ENCODE measurements around the gene SSTR5. TPM values are rescaled to one million over a fixed set of nuclear protein-coding genes. Genes with fewer than 3 reads are reported as not detected.
"Not testable (repeated sequence)": the region's sequence is repeated elsewhere in the genome, so short reads cannot be mapped to it uniquely, and the experiment has no call there.

Gene SSTR5
- total and polyA plus RNA-seq, 4 donors: not detected

DNA sequence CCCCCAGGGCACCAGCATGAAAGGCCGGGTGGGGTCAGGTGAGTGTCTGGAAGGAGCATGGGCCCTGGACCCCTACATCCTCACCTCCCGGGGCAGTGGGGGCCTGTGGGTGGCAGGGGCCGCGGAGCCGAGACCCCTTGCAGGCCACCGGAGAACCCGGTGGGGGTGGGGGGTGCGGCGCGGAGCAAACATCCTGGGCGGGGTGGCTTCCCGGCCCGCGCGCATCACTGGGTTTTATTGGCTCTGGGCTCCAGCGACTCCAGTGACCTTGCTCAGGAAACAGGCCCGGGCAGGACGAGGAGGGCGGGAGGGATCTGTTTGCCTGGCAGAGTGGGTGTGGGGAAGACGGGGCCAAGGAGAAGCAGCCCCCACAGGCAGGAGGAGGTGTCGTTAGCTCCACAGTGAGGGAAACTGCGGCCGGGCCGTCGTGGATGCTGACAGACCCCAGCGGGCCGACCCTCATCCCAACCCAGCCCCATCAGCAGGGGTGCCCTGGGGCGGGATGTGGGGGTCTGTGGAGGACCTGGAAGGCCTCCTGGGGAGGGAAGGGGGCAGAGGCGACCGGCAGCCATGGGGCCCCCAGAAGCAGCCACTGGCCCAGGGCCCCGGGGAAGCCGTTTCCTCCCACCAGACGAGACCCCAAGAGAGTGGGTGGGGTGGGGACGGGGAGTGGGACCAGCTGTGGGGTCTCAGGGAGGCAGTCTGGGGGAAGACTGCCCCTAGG is 10.6 kb downstream of the SSTR5 start:
- Histone ChIP-seq H3K9ac (ENCODE audit: low read depth in 1 of 2, low read length in 2 of 2) (no peak overlapping the region), H3K36me3 (ENCODE audit: control insufficient read depth in 4 of 4, insufficient read depth in 3 of 4, low read depth in 1 of 4, low read length in 3 of 4) (no peaks in the 10 kb centered on the region), H3K4me3 (ENCODE audit: low read depth in 1 of 3, low read length in 3 of 3) (no peak overlapping the region), H3K27me3 (ENCODE audit: control insufficient read depth in 4 of 4, insufficient read depth in 4 of 4, low read length in 3 of 4) (peaks cover 0 to 6% (median 3%) of the 10 kb centered on the region in 4 donors), H3K27ac (ENCODE audit: low read depth in 1 of 2, low read length in 2 of 2) (no peak overlapping the region), H3K4me1 (ENCODE audit: control insufficient read depth in 4 of 4, insufficient read depth in 4 of 4, low read length in 3 of 4) (peaks cover 16 to 36% (median 26%) of the 10 kb centered on the region in 4 donors), H3K9me3 (ENCODE audit: control insufficient read depth in 4 of 4, low read length in 3 of 4) (peaks cover 7 to 19% (median 12%) of the 10 kb centered on the region in 4 donors)
- TF ChIP-seq FOXA2 (IDR thresholded peaks at IDR 0.05): no peak
- no peak for TF ChIP-seq GABPA (IDR thresholded peaks at IDR 0.05 in 1 of 2, conservative IDR thresholded peaks at IDR 0.05 in 1 of 2)
- TF ChIP-seq, protein P1, sequence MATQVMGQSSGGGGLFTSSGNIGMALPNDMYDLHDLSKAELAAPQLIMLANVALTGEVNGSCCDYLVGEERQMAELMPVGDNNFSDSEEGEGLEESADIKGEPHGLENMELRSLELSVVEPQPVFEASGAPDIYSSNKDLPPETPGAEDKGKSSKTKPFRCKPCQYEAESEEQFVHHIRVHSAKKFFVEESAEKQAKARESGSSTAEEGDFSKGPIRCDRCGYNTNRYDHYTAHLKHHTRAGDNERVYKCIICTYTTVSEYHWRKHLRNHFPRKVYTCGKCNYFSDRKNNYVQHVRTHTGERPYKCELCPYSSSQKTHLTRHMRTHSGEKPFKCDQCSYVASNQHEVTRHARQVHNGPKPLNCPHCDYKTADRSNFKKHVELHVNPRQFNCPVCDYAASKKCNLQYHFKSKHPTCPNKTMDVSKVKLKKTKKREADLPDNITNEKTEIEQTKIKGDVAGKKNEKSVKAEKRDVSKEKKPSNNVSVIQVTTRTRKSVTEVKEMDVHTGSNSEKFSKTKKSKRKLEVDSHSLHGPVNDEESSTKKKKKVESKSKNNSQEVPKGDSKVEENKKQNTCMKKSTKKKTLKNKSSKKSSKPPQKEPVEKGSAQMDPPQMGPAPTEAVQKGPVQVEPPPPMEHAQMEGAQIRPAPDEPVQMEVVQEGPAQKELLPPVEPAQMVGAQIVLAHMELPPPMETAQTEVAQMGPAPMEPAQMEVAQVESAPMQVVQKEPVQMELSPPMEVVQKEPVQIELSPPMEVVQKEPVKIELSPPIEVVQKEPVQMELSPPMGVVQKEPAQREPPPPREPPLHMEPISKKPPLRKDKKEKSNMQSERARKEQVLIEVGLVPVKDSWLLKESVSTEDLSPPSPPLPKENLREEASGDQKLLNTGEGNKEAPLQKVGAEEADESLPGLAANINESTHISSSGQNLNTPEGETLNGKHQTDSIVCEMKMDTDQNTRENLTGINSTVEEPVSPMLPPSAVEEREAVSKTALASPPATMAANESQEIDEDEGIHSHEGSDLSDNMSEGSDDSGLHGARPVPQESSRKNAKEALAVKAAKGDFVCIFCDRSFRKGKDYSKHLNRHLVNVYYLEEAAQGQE (IDR thresholded peaks at IDR 0.05): no peak
- TF ChIP-seq, protein P2, sequence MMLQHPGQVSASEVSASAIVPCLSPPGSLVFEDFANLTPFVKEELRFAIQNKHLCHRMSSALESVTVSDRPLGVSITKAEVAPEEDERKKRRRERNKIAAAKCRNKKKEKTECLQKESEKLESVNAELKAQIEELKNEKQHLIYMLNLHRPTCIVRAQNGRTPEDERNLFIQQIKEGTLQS (IDR thresholded peaks at IDR 0.05): no peak
- no peak for TF ChIP-seq EGR1 (IDR thresholded peaks at IDR 0.05; ENCODE audit: low read depth in 2 of 2)
- no peak for TF ChIP-seq NR2F2 (IDR thresholded peaks at IDR 0.05)
- TF ChIP-seq FOXA1 (IDR thresholded peaks at IDR 0.05): no peak
- TF ChIP-seq YY1 (IDR thresholded peaks at IDR 0.05): no peak
- TF ChIP-seq HNF4A (conservative IDR thresholded peaks at IDR 0.05): no peak
- WGBS: 71% methylated on average over 34 of the region's 34 CpGs
- DNase-seq (ENCODE audit: low spot score): no peak

DNA sequence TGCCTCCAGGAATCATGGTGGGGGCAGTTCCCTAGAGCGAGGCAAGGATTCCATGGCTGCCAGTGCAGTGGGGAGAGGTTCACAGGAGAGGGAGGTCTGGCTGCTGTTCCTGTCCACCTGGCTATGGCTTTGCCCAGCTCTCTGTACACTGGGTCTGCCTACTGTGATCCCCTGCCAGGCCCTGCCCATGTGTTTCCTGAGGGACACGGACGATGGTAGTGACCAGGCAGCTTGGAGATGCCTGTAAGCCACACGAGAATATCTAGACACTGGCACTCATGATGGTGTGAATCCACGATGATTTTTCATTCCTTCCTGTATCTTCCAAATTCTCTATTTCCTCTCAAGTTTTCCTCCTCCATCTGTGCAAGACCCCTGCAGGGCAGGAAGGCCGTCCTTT is 12.4 kb downstream of the SSTR5 start:
- peaks cover 0 to 8% (median 3%) of the 10 kb centered on the region in 4 donors for H3K27me3 ChIP-seq (ENCODE audit: control insufficient read depth in 4 of 4, insufficient read depth in 4 of 4, low read length in 3 of 4)
- no peak overlapping the region for H3K4me3 ChIP-seq (ENCODE audit: low read depth in 1 of 3, low read length in 3 of 3)
- no peak for DNase-seq (ENCODE audit: low spot score)
- no peaks in the 10 kb centered on the region for H3K36me3 ChIP-seq (ENCODE audit: control insufficient read depth in 4 of 4, insufficient read depth in 3 of 4, low read depth in 1 of 4, low read length in 3 of 4)
- no peak overlapping the region for H3K27ac ChIP-seq (ENCODE audit: low read depth in 1 of 2, low read length in 2 of 2)
- TF ChIP-seq RAD21 (IDR thresholded peaks at IDR 0.05) (no peak), TAF1 (conservative IDR thresholded peaks at IDR 0.05) (no peak), JUND (IDR thresholded peaks at IDR 0.05) (no peak), HNF4A (conservative IDR thresholded peaks at IDR 0.05) (no peak), YY1 (IDR thresholded peaks at IDR 0.05) (no peak), FOXA1 (IDR thresholded peaks at IDR 0.05) (no peak), RXRA (IDR thresholded peaks at IDR 0.05) (no peak), SP1 (IDR thresholded peaks at IDR 0.05) (no peak)
- TF ChIP-seq, protein P3, sequence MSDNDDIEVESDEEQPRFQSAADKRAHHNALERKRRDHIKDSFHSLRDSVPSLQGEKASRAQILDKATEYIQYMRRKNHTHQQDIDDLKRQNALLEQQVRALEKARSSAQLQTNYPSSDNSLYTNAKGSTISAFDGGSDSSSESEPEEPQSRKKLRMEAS (IDR thresholded peaks at IDR 0.05): no peak
- TF ChIP-seq, protein P1 (IDR thresholded peaks at IDR 0.05): no peak
- TF ChIP-seq, protein P4, sequence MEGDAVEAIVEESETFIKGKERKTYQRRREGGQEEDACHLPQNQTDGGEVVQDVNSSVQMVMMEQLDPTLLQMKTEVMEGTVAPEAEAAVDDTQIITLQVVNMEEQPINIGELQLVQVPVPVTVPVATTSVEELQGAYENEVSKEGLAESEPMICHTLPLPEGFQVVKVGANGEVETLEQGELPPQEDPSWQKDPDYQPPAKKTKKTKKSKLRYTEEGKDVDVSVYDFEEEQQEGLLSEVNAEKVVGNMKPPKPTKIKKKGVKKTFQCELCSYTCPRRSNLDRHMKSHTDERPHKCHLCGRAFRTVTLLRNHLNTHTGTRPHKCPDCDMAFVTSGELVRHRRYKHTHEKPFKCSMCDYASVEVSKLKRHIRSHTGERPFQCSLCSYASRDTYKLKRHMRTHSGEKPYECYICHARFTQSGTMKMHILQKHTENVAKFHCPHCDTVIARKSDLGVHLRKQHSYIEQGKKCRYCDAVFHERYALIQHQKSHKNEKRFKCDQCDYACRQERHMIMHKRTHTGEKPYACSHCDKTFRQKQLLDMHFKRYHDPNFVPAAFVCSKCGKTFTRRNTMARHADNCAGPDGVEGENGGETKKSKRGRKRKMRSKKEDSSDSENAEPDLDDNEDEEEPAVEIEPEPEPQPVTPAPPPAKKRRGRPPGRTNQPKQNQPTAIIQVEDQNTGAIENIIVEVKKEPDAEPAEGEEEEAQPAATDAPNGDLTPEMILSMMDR (IDR thresholded peaks at IDR 0.05; ENCODE audit: low read depth, low read length, missing input control): no peak
- TF ChIP-seq, protein P2 (IDR thresholded peaks at IDR 0.05): no peak
- WGBS: 93% methylated on average over 6 of the region's 6 CpGs
- peaks cover 18 to 34% (median 23%) of the 10 kb centered on the region in 4 donors for H3K4me1 ChIP-seq (ENCODE audit: control insufficient read depth in 4 of 4, insufficient read depth in 4 of 4, low read length in 3 of 4)
- H3K9ac ChIP-seq (ENCODE audit: low read depth in 1 of 2, low read length in 2 of 2): no peak overlapping the region
- peaks cover 7 to 19% (median 12%) of the 10 kb centered on the region in 4 donors for H3K9me3 ChIP-seq (ENCODE audit: control insufficient read depth in 4 of 4, low read length in 3 of 4)

DNA sequence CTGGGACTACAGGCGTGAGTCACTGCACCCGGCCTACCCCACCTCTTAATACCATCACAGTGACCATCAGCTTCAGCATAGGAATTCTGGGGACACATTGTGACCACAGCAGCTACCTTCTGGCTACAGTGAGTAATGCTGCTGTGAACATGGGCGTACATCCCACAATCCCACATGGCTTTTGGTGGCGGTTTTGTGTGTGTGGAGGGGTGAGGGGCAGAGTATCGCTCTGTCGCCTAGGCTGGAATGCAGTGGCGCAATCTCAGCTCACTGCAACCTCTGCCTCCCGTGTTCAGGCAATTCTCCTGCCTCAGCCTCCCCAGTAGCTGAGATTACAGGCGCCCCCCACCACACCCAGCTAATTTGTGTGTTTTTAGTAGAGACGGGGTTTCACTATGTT is 13.9 kb downstream of the SSTR5 start:
- not testable (repeated sequence) for H3K9ac ChIP-seq (ENCODE audit: low read depth in 1 of 2, low read length in 2 of 2); H3K27me3 ChIP-seq (ENCODE audit: control insufficient read depth in 4 of 4, insufficient read depth in 4 of 4, low read length in 3 of 4); H3K27ac ChIP-seq (ENCODE audit: low read depth in 1 of 2, low read length in 2 of 2); H3K36me3 ChIP-seq (ENCODE audit: control insufficient read depth in 4 of 4, insufficient read depth in 3 of 4, low read depth in 1 of 4, low read length in 3 of 4); H3K4me3 ChIP-seq (ENCODE audit: low read depth in 1 of 3, low read length in 3 of 3); DNase-seq (ENCODE audit: low spot score)
- peaks cover 15 to 26% (median 17%) of the 10 kb centered on the region in 4 donors for H3K4me1 ChIP-seq (ENCODE audit: control insufficient read depth in 4 of 4, insufficient read depth in 4 of 4, low read length in 3 of 4)
- WGBS: 81% methylated on average over 10 of the region's 10 CpGs
- peaks cover 7 to 19% (median 12%) of the 10 kb centered on the region in 4 donors for H3K9me3 ChIP-seq (ENCODE audit: control insufficient read depth in 4 of 4, low read length in 3 of 4)

All from liver (tissue), 9 donors.